ENCODE measurements around the gene AGXT2.

Gene AGXT2

DNA sequence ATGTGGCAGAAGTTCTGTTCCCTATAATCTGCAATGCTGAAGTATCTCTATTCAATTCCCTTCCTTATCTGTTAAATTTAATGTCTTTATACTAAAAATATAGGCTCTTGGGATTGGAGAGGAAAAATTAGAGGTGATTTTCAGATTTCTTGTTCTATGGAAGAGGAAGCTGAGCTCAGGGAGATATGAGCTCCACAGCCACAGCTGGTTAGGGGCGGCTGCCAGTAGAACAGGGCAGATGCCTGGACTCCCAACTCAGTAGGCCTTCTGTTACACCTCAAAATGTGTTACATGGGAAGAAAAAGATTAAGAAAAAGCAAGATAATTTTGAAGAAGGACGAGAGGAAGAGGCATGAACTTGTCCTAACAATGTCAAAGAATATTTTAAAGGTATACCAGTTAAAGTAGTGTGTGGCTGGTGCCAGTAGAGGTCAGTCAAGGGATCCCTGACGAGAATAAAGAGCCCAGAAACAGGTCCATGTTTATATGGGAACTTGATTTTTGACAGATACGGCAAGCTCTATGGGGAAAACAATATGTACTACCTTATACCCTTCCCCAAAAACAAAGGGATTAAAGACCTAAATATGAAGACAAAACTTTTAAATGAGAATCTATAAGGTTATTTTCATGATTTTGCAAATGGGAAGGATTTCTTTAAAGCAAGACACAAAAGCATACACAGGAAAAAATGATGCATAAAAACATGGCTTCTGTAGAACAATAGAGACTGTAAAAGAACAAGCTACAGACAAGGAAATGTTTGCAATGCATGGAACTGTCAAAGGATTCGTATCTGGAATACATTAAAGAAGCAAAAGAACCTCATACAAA is 89.7 kb downstream of the AGXT2 start:
- peak; percentile 65 for DNase-seq

DNA sequence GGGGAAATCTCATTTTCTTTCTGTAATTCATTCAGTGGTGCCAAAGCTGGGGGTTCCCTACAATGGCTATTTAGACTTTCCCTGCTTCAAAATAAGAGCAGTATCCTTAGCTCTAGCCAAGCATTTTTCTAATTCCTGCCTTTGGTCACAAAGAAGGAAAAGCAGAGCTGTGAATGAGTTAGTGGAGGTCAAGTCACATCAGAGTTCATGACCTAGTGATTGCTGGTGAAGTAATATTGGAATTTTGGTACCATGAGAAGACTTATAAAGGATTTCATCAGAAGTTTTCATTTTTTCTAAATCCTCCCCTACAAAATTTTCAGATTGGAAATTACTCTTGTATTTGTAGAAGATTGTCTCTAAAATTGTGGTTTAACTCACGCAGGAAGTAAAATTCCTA is 90.4 kb downstream of the AGXT2 start:
- DNase-seq = no peak
